HepG2 (cell line): ENCODE results near the gene PRM3. TPM values are rescaled to one million over a fixed set of nuclear protein-coding genes. Genes with fewer than 3 reads are reported as not detected.

Source experiments
- BRD4 ChIP-seq: sonication (generic); formaldehyde crosslinking; IDR thresholded peaks from 2 replicates; pipeline ENCODE4 v1.4.0; 2020; ENCODE audit warnings: missing genetic modification reagents
- FOXK1 ChIP-seq: sonication (generic); formaldehyde crosslinking; IDR thresholded peaks from 2 replicates; pipeline ENCODE4 v1.4.0; 2020; ENCODE audit warnings: low read depth, missing genetic modification reagents, borderline replicate concordance
- HMG20A ChIP-seq: IDR thresholded peaks from 2 replicates; pipeline ENCODE4 v1.6.1; 2016; ENCODE audit warnings: borderline replicate concordance
- IRF9 ChIP-seq: sonication (generic); formaldehyde crosslinking; IDR thresholded peaks from 2 replicates; pipeline ENCODE4 v1.8.0; 2022; ENCODE audit warnings: missing genetic modification reagents, mild to moderate bottlenecking, borderline replicate concordance
- KDM2A ChIP-seq: sonication (generic); formaldehyde crosslinking; IDR thresholded peaks from 2 replicates; pipeline ENCODE4 v1.4.0; 2020; ENCODE audit warnings: low read depth, missing genetic modification reagents, borderline replicate concordance
- MYC ChIP-seq: sonication (generic); formaldehyde crosslinking; IDR thresholded peaks from 2 replicates; pipeline ENCODE4 v1.9.0; 2021; ENCODE audit warnings: missing genetic modification reagents, borderline replicate concordance
- NCOA5 ChIP-seq: sonication (generic); formaldehyde crosslinking; IDR thresholded peaks from 2 replicates; pipeline ENCODE4 v1.4.0; 2020; ENCODE audit warnings: missing genetic modification reagents
- NKX3-1 ChIP-seq: sonication (generic); formaldehyde crosslinking; IDR thresholded peaks from 2 replicates; pipeline ENCODE4 v1.5.0; 2020; ENCODE audit warnings: missing genetic modification reagents
- NR2F1 ChIP-seq, 2 experiments: fragments of 450-650 bp in 1 of 2; formaldehyde crosslinking in 1 of 2; IDR thresholded peaks; 2 replicates each; pipeline versions ENCODE4 v1.5.0 to v1.6.1; 2016 to 2020; ENCODE audit warnings: mild to moderate bottlenecking in 1 of 2, missing compliant biosample characterization in 1 of 2, missing genetic modification reagents in 1 of 2, moderate library complexity in 1 of 2
- RBM22 ChIP-seq: fragments of 200-400 bp; formaldehyde crosslinking; optimal IDR thresholded peaks from 2 replicates; pipeline ENCODE3; 2017; ENCODE audit warnings: mild to moderate bottlenecking, low read length, moderate library complexity
- SKI ChIP-seq: fragments of 450-650 bp; IDR thresholded peaks from one replicate; pipeline ENCODE4 v1.6.1; 2018; ENCODE audit warnings: mild to moderate bottlenecking; ENCODE audit not compliant: partially characterized antibody
- SPEN ChIP-seq: sonication (generic); formaldehyde crosslinking; IDR thresholded peaks from 2 replicates; pipeline ENCODE4 v1.5.1; 2020; ENCODE audit warnings: low read depth, mild to moderate bottlenecking, missing genetic modification reagents
- TFAP4 ChIP-seq: sonication (generic); IDR thresholded peaks from 2 replicates; pipeline ENCODE4 v1.6.1; 2016; ENCODE audit warnings: low read depth, borderline replicate concordance
- TRIM24 ChIP-seq: sonication (generic); formaldehyde crosslinking; IDR thresholded peaks from 2 replicates; pipeline ENCODE4 v1.8.0; 2022; ENCODE audit warnings: mild to moderate bottlenecking, missing genetic modification reagents
- ZHX2 ChIP-seq, 2 experiments: sonication (generic) in 1 of 2; formaldehyde crosslinking in 1 of 2; IDR thresholded peaks; 2 replicates each; pipeline versions ENCODE4 v1.6.1 to v1.9.0; 2014 to 2022; ENCODE audit warnings: antibody characterized with exemption in 1 of 2, borderline replicate concordance in 1 of 2, inconsistent platforms in 1 of 2, low read depth in 1 of 2, missing genetic modification reagents in 1 of 2
- ZNF264 ChIP-seq: sonication (generic); formaldehyde crosslinking; IDR thresholded peaks from 2 replicates; pipeline ENCODE4 v1.4.0; 2020; ENCODE audit warnings: missing genetic modification reagents
- ZNF430 ChIP-seq: sonication (generic); formaldehyde crosslinking; IDR thresholded peaks from 2 replicates; pipeline ENCODE4 v1.9.0; 2021; ENCODE audit warnings: mild to moderate bottlenecking, missing genetic modification reagents
- ZNF446 ChIP-seq: sonication (generic); formaldehyde crosslinking; IDR thresholded peaks from 2 replicates; pipeline ENCODE4 v1.5.0; 2020; ENCODE audit warnings: mild to moderate bottlenecking, missing genetic modification reagents
- ZNF563 ChIP-seq: sonication (generic); formaldehyde crosslinking; IDR thresholded peaks from 2 replicates; pipeline ENCODE4 v1.8.0; 2022; ENCODE audit warnings: mild to moderate bottlenecking, moderate library complexity, missing genetic modification reagents
- ZNF605 ChIP-seq: sonication (generic); formaldehyde crosslinking; IDR thresholded peaks from 2 replicates; pipeline ENCODE4 v1.8.0; 2022; ENCODE audit warnings: mild to moderate bottlenecking, missing genetic modification reagents
- polyA plus RNA-seq, 8 experiments: library from polyadenylated mRNA; depleted of rRNA in 3 of 8; stranded (reverse) in 7 of 8; unstranded in 1 of 8; fragments of >200 nt; fragmentation: Illumina TruSeq in 4 of 8; extraction: Trizol in 4 of 8; gene quantifications; 2 replicates each; pipeline versions ENCODE4 v1.2.1 to v1.2.3, GENCODE V29; 2011 to 2016; ENCODE audit warnings: low read depth in 4 of 8, missing spikeins in 1 of 8, mixed read lengths in 1 of 8; ENCODE audit not compliant: insufficient read depth in 1 of 8
- total RNA-seq, 5 experiments: library from RNA; depleted of rRNA; stranded (reverse); fragments of >200 nt; fragmentation: Illumina TruSeq; extraction: Trizol; gene quantifications; 2 replicates each; pipeline ENCODE4 v1.2.3, GENCODE V29; 2016; ENCODE audit warnings: low read depth in 1 of 5

Gene PRM3
- total and polyA plus RNA-seq, 2 of the 13 experiments (the other 11 are each of a cell fraction or from before 2014, with no cell fraction given): not detected

- TF ChIP-seq ZHX2 (IDR thresholded peaks at IDR 0.05; ENCODE audit: low read depth): no peak
- 0 out of 2 replicates have a peak, but pooled peaks have one; percentile 45 for TF ChIP-seq ZHX2 (CRISPR knock-in tag; IDR thresholded peaks at IDR 0.05; ENCODE audit: borderline replicate concordance)
- TF ChIP-seq SPEN (CRISPR knock-in tag): peak; percentile 67
- TF ChIP-seq BRD4 (CRISPR knock-in tag): 0 out of 2 replicates have a peak, but pooled peaks have one; percentile 34
- peak; percentile 34; the same call in 1 of the 2 replicates for TF ChIP-seq ZNF264 (CRISPR knock-in tag)
- TF ChIP-seq TFAP4: peak; percentile 51; the same call in 1 of the 2 replicates
- TF ChIP-seq ZNF605 (CRISPR knock-in tag): peak; percentile 63
- peak; percentile 75; the same call in 1 of the 2 replicates for TF ChIP-seq NKX3-1
- TF ChIP-seq ZNF446 (CRISPR knock-in tag): 0 out of 2 replicates have a peak, but pooled peaks have one; percentile 41
- no peak for TF ChIP-seq NCOA5 (CRISPR knock-in tag)
- TF ChIP-seq ZNF430 (CRISPR knock-in tag): peak; percentile 67; the same call in 1 of the 2 replicates
- peak; percentile 63; the same call in 1 of the 2 replicates for TF ChIP-seq FOXK1 (CRISPR knock-in tag)
- TF ChIP-seq IRF9 (CRISPR knock-in tag): 0 out of 2 replicates have a peak, but pooled peaks have one; percentile 32
- TF ChIP-seq ZNF563 (CRISPR knock-in tag): peak; percentile 47; the same call in 1 of the 2 replicates
- peak; percentile 25 for TF ChIP-seq SKI
- TF ChIP-seq KDM2A (CRISPR knock-in tag): peak; percentile 62
- peak; percentile 42; the same call in 1 of the 2 replicates for TF ChIP-seq HMG20A
- no peak for TF ChIP-seq RBM22
- no peak for TF ChIP-seq TRIM24
- TF ChIP-seq MYC: peak; percentile 81
- TF ChIP-seq NR2F1 (CRISPR knock-in tag; IDR thresholded peaks at IDR 0.05): peak in 1 of 2 experiments; percentile 29; a peak in 1 of 4 replicates
Observed at GRCh38 chr16:11224096-11224893, 49.1 kb downstream of the PRM3 start (continued).
